ENCODE measurements around the gene SERPINA3.

SERPINA3 gene

GRCh38 chr14:94612174-94612573 lies at the start of gene SERPINA3:
Gene SERPINA3 (plus strand): TSS chr14:94612391. CDS start chr14:94614442, 2,051 bp downstream.
- POLR2A ChIA-PET, result no interaction called here
- DNase-seq (ENCODE audit: low read depth, low spot score), result no peak
- no peak for TF ChIP-seq CTCF (IDR thresholded peaks at IDR 0.05; ENCODE audit: insufficient read depth, low read length, missing control alignments)
- CTCF ChIA-PET, result interaction anchor here (1.1 kb wide), 1 partner anchor 10 kb away, joined by 4 read pairs; no protein-coding TSS in a partner anchor
- H3K4me3 ChIP-seq (ENCODE audit: low read depth, low read length), result no peak within 1 kb of the TSS

- H3K4me3 ChIP-seq (ENCODE audit: low read depth, low read length), result no peak overlapping the region
- ChIA-PET POLR2A (no interaction called here), CTCF (interaction anchor here (0.6 to 7.9 kb wide), 2 partner anchors 14 to 116 kb away, joined by 3 to 71 read pairs; no protein-coding TSS in a partner anchor)
- no peak for TF ChIP-seq CTCF (IDR thresholded peaks at IDR 0.05; ENCODE audit: insufficient read depth, low read length, missing control alignments)
- no peak for DNase-seq (ENCODE audit: low read depth, low spot score)
Observed at GRCh38 chr14:94562941-94563883, 49.0 kb upstream of the SERPINA3 start.

GRCh38 chr14:94564381-94564780 lies 47.8 kb upstream of the SERPINA3 start:
- CTCF ChIA-PET, result interaction anchor here (1.8 kb wide), 1 partner anchor 15 kb away, joined by 13 read pairs; no protein-coding TSS in a partner anchor
- H3K4me3 ChIP-seq (ENCODE audit: low read depth, low read length), result no peak overlapping the region
- TF ChIP-seq CTCF (IDR thresholded peaks at IDR 0.05; ENCODE audit: insufficient read depth, low read length, missing control alignments), result no peak
- POLR2A ChIA-PET, result no interaction called here
- DNase-seq (ENCODE audit: low read depth, low spot score), result no peak

- CTCF ChIA-PET, result interaction anchor here (1.1 to 1.5 kb wide), 3 partner anchors 18 to 134 kb away, joined by 4 to 7 read pairs (median 6); no protein-coding TSS in a partner anchor
- TF ChIP-seq CTCF (IDR thresholded peaks at IDR 0.05; ENCODE audit: insufficient read depth, low read length, missing control alignments), result no peak
Observed at GRCh38 chr14:94568186-94568585, 44.0 kb upstream of the SERPINA3 start.

GRCh38 chr14:94569381-94570001 lies 42.7 kb upstream of the SERPINA3 start:
- no peak for TF ChIP-seq CTCF (IDR thresholded peaks at IDR 0.05; ENCODE audit: insufficient read depth, low read length, missing control alignments)
- ChIA-PET POLR2A (no interaction called here), CTCF (interaction anchor here (1.0 to 2.0 kb wide), 3 partner anchors 14 to 136 kb away, joined by 3 to 9 read pairs (median 4); no protein-coding TSS in a partner anchor)
- no peak overlapping the region for H3K4me3 ChIP-seq (ENCODE audit: low read depth, low read length)
- no peak for DNase-seq (ENCODE audit: low read depth, low spot score)

More at GRCh38 chr14:94568186-94568585, 44.0 kb upstream of the SERPINA3 start:
- POLR2A ChIA-PET, result no interaction called here
- H3K4me3 ChIP-seq (ENCODE audit: low read depth, low read length), result no peak overlapping the region
- DNase-seq (ENCODE audit: low read depth, low spot score), result no peak

- DNase-seq (ENCODE audit: low read depth, low spot score), result no peak
- ChIA-PET POLR2A (no interaction called here), CTCF (interaction anchor here (1.0 to 2.0 kb wide), 2 partner anchors 14 to 21 kb away, joined by 3 to 9 read pairs; no protein-coding TSS in a partner anchor)
- TF ChIP-seq CTCF (IDR thresholded peaks at IDR 0.05; ENCODE audit: insufficient read depth, low read length, missing control alignments), result no peak
- no peak overlapping the region for H3K4me3 ChIP-seq (ENCODE audit: low read depth, low read length)
Observed at GRCh38 chr14:94570002-94570400, 42.2 kb upstream of the SERPINA3 start.
